Panc1 (cell line): ENCODE measurements around the gene AFF3. TPM values are rescaled to one million over a fixed set of nuclear protein-coding genes. Genes with fewer than 3 reads are reported as not detected.
A peak's percentile ranks its signal among the peaks of the same experiment; 100 is the strongest.

ENCODE experiments used
- ATAC-seq: fragments of 200-7000 bp; cut with Tn5 transposase; 2 replicates; pipeline ENCODE4 v1.9.1; 2020; ENCODE audit warnings: mild to moderate bottlenecking, moderate library complexity
- BruUV-seq: library from RNA; stranded (reverse); fragments of 400-500 nt; replicated peaks from 2 replicates; lab custom pipeline; 2021; lab: Mats Ljungman, UMichigan
- CTCF ChIA-PET: fragments of 300-600 bp; sonication (Branson Sonifier 250); formaldehyde crosslinking; loops from one replicate; lab custom pipeline; 2022; ENCODE audit warnings: antibody characterized with exemption; lab: Charles Lee
- POLR2A ChIA-PET: fragments of 300-600 bp; sonication (Branson Sonifier 250); formaldehyde crosslinking; loops from one replicate; lab custom pipeline; 2022; ENCODE audit warnings: antibody characterized with exemption; lab: Charles Lee
- DNase-seq: peaks from one replicate; pipeline ENCODE4 v3.0.0-alpha.2; 2010; ENCODE audit warnings: low read depth, low spot score
- H3K27ac ChIP-seq: 2 replicates; pipeline ENCODE4 v1.5.1; 2011; ENCODE audit warnings: mild to moderate bottlenecking, low read length, inconsistent platforms
- H3K27me3 ChIP-seq: fragments of 200-500 bp; sonication (Bioruptor generic); 2 replicates; pipeline ENCODE4 v1.6.0; 2014; ENCODE audit warnings: low read length, inconsistent platforms; ENCODE audit not compliant: control insufficient read depth, insufficient read depth
- H3K36me3 ChIP-seq: fragments of 200-500 bp; sonication (Bioruptor generic); 2 replicates; pipeline ENCODE4 v1.5.1; 2014; ENCODE audit warnings: inconsistent platforms, mild to moderate bottlenecking, low read length, moderate library complexity; ENCODE audit not compliant: control insufficient read depth, insufficient read depth
- H3K4me1 ChIP-seq: 2 replicates; pipeline ENCODE4 v1.5.1; 2011; ENCODE audit warnings: inconsistent platforms, mild to moderate bottlenecking, low read length, moderate library complexity; ENCODE audit not compliant: control insufficient read depth, insufficient read depth
- H3K4me3 ChIP-seq, 2 experiments: 2 replicates each; pipeline ENCODE4 v1.5.1; 2011 to 2012; ENCODE audit warnings: low read depth in 2 of 2, low read length in 2 of 2, mild to moderate bottlenecking in 2 of 2, inconsistent platforms in 1 of 2, moderate library complexity in 1 of 2
- H3K9me3 ChIP-seq: fragments of 200-500 bp; sonication (Bioruptor generic); 2 replicates; pipeline ENCODE4 v1.5.1; 2014; ENCODE audit warnings: low read depth, mild to moderate bottlenecking, inconsistent platforms, low read length, moderate library complexity; ENCODE audit not compliant: control insufficient read depth, insufficient read depth
- CTCF ChIP-seq: fragments of 450-650 bp; IDR thresholded peaks from 2 replicates; pipeline ENCODE4 v1.5.1; 2017; ENCODE audit warnings: mild to moderate bottlenecking
- POLR2AphosphoS5 ChIP-seq: IDR thresholded peaks from 2 replicates; pipeline ENCODE4 v1.6.1; 2012; ENCODE audit warnings: mild to moderate bottlenecking, low read depth, low read length, moderate library complexity
- REST ChIP-seq, 2 experiments: IDR thresholded peaks; 2 replicates each; pipeline ENCODE4 v1.6.1; 2011 to 2012; ENCODE audit warnings: low read depth in 2 of 2, control low read depth in 1 of 2, low read length in 1 of 2, mild to moderate bottlenecking in 1 of 2, moderate library complexity in 1 of 2; ENCODE audit not compliant: insufficient read depth in 1 of 2
- SIN3A ChIP-seq: IDR thresholded peaks from 2 replicates; pipeline ENCODE4 v1.6.1; 2012; ENCODE audit warnings: low read depth, mild to moderate bottlenecking, low read length, moderate library complexity, borderline replicate concordance; ENCODE audit not compliant: insufficient read depth
- TCF7L2 ChIP-seq: IDR thresholded peaks from 2 replicates; pipeline ENCODE4 v1.6.1; 2011; ENCODE audit warnings: mild to moderate bottlenecking, low read depth, low read length, inconsistent platforms
- in situ Hi-C: cut with HindIII; loops from 2 replicates; pipeline ENCODE4 v1.10.0; 2016; ENCODE audit warnings: low sequenced_read_pairs, low pct_unique_long_range_greater_than_20kb
- intact Hi-C: fragments of 100-400 bp; cut with micrococcal nuclease; formaldehyde crosslinking; loops from one replicate; pipeline ENCODE4 v1.10.0; 2022; ENCODE audit not compliant: unreplicated experiment
- total RNA-seq: library from RNA; stranded (reverse); gene quantifications from one replicate; pipeline ENCODE4 v1.2.1, GENCODE V29; 2021; ENCODE audit not compliant: unreplicated experiment

Gene AFF3
- total RNA-seq, 1 experiment from 2014 or later = 2.2 TPM

GRCh38 chr2:99554238-99554637, 588.2 kb downstream of the AFF3 start:
- in situ Hi-C loops (no loop called here), intact Hi-C loops (no loop called here)
- Histone ChIP-seq H3K4me3 (no peak overlapping the region; a peak in 1 of 4 replicates), H3K4me1 (no peaks in the 10 kb centered on the region), H3K9me3 (no peaks in the 10 kb centered on the region), H3K27me3 (peaks cover 10% of the 10 kb centered on the region), H3K27ac (no peak overlapping the region), H3K36me3 (no peaks in the 10 kb centered on the region)
- POLR2A ChIA-PET = no interaction called here
- CTCF ChIA-PET = interaction anchor here (0.9 kb wide), 1 partner anchor 1739 kb away, joined by 3 read pairs; no protein-coding TSS in a partner anchor
- DNase-seq (no peak), ATAC-seq (peak; percentile 87)
- no TSS peak for BruUV-seq
- no peak for TF ChIP-seq SIN3A
- TF ChIP-seq REST (IDR thresholded peaks at IDR 0.05; ENCODE audit: insufficient read depth in 1 of 2, low read depth in 2 of 2, low read length in 1 of 2) = no peak
- peak; percentile 78 for TF ChIP-seq CTCF
- TF ChIP-seq TCF7L2 = no peak
- no peak for TF ChIP-seq POLR2AphosphoS5

GRCh38 chr2:99552529-99552928, 589.9 kb downstream of the AFF3 start:
- ChIA-PET CTCF (no interaction called here), POLR2A (no interaction called here)
- no TSS peak for BruUV-seq
- Histone ChIP-seq H3K27me3 (peaks cover 8% of the 10 kb centered on the region), H3K9me3 (no peaks in the 10 kb centered on the region), H3K27ac (no peak overlapping the region), H3K4me1 (no peaks in the 10 kb centered on the region), H3K36me3 (no peaks in the 10 kb centered on the region), H3K4me3 (no peak overlapping the region)
- TF ChIP-seq SIN3A (no peak), POLR2AphosphoS5 (no peak), TCF7L2 (no peak), CTCF (no peak), REST (IDR thresholded peaks at IDR 0.05; ENCODE audit: insufficient read depth in 1 of 2, low read depth in 2 of 2, low read length in 1 of 2) (no peak)
- ATAC-seq (no peak), DNase-seq (no peak)
- intact Hi-C loops (no loop called here), in situ Hi-C loops (no loop called here)
